ENCODE data around the gene HTRA1.

HTRA1 gene

DNA sequence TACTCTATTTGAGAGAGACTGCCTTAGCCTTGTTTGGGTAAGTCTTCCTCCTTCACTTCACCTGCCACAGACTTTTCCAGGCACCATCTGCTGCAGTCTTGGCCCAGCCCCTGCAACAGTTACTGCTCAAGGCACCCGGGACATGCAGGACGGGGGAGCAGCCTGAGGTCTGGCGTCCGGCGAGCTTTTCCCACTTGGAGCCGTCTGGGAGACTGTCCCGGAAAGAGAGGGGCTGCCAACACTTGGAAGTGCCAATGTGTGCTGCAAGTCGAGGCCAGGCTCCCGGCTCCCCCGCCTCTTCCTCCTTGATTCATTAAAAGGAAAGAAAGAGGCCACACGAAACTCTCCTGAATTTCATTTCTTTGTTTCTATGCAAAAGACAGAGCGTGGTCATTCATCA is 13.7 kb downstream of the HTRA1 start:
- peak; percentile 24 for ATAC-seq

DNA sequence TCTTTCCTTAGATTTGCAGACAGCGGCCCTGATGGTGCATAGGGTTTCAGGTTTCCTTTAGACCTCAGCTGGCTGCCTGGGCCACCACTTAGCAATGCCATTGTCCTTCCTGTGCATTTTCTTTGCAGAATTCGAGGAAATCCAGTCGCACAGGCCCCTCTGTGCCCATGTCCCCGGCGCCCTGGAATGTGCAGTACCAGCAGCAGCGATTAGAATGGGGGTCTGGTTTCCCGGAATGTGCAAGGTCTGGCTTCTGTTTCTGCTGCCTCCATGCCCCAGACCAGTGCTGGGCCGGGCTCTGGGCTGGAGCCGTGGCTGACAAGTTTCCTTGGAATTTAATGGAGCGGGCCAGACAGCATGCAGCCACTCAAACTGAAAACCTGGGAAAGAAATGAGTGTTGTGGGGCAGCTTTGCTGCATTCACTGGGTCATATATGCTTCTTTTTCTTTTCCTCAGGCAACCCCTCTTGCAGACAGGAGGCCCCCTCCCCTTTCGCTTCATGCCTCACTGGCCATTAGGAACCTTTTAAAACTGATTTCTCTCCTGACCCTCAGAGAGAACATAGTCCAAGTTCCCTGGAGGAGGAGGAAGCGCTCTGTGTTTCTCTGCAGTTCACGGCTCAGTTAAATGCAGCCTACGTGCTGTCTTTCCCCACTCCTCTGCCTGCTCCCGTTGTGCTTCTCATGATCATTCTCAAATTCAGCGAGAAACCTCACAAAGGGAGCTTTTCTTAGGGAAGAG is 14.4 kb downstream of the HTRA1 start:
- ATAC-seq = peak; percentile 86
- TF ChIP-seq TCF4 (CRISPR knock-in tag; IDR thresholded peaks at IDR 0.05; ENCODE audit: borderline replicate concordance) (no peak), RARB (CRISPR knock-in tag; IDR thresholded peaks at IDR 0.05) (no peak), ISL1 (CRISPR knock-in tag; IDR thresholded peaks at IDR 0.05) (0 out of 2 replicates have a peak, but pooled peaks have one; percentile 7)

More for the DNA sequence above, 13.7 kb downstream of the HTRA1 start:
- TF ChIP-seq, protein P1, sequence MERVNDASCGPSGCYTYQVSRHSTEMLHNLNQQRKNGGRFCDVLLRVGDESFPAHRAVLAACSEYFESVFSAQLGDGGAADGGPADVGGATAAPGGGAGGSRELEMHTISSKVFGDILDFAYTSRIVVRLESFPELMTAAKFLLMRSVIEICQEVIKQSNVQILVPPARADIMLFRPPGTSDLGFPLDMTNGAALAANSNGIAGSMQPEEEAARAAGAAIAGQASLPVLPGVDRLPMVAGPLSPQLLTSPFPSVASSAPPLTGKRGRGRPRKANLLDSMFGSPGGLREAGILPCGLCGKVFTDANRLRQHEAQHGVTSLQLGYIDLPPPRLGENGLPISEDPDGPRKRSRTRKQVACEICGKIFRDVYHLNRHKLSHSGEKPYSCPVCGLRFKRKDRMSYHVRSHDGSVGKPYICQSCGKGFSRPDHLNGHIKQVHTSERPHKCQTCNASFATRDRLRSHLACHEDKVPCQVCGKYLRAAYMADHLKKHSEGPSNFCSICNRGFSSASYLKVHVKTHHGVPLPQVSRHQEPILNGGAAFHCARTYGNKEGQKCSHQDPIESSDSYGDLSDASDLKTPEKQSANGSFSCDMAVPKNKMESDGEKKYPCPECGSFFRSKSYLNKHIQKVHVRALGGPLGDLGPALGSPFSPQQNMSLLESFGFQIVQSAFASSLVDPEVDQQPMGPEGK (CRISPR knock-in tag; IDR thresholded peaks at IDR 0.05; ENCODE audit: borderline replicate concordance) = no peak
- no peak for TF ChIP-seq ZC3H10 (CRISPR knock-in tag; IDR thresholded peaks at IDR 0.05)
- TF ChIP-seq ZNF565 (CRISPR knock-in tag; conservative IDR thresholded peaks at IDR 0.05; ENCODE audit: low read depth) = no peak
- no peak for TF ChIP-seq ZFP3 (CRISPR knock-in tag; IDR thresholded peaks at IDR 0.05)
- TF ChIP-seq CSDC2 (CRISPR knock-in tag; IDR thresholded peaks at IDR 0.05) = no peak
- no peak for TF ChIP-seq ZFP30 (CRISPR knock-in tag; IDR thresholded peaks at IDR 0.05)
- TF ChIP-seq, protein P2, sequence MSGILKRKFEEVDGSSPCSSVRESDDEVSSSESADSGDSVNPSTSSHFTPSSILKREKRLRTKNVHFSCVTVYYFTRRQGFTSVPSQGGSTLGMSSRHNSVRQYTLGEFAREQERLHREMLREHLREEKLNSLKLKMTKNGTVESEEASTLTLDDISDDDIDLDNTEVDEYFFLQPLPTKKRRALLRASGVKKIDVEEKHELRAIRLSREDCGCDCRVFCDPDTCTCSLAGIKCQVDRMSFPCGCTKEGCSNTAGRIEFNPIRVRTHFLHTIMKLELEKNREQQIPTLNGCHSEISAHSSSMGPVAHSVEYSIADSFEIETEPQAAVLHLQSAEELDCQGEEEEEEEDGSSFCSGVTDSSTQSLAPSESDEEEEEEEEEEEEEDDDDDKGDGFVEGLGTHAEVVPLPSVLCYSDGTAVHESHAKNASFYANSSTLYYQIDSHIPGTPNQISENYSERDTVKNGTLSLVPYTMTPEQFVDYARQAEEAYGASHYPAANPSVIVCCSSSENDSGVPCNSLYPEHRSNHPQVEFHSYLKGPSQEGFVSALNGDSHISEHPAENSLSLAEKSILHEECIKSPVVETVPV (CRISPR knock-in tag; IDR thresholded peaks at IDR 0.05) = no peak
- no peak for TF ChIP-seq RARB (CRISPR knock-in tag; IDR thresholded peaks at IDR 0.05)
- TF ChIP-seq BACH2 (CRISPR knock-in tag; IDR thresholded peaks at IDR 0.05; ENCODE audit: borderline replicate concordance) = no peak
- no peak for TF ChIP-seq ZNF70 (CRISPR knock-in tag; IDR thresholded peaks at IDR 0.05)
- TF ChIP-seq, protein P3, sequence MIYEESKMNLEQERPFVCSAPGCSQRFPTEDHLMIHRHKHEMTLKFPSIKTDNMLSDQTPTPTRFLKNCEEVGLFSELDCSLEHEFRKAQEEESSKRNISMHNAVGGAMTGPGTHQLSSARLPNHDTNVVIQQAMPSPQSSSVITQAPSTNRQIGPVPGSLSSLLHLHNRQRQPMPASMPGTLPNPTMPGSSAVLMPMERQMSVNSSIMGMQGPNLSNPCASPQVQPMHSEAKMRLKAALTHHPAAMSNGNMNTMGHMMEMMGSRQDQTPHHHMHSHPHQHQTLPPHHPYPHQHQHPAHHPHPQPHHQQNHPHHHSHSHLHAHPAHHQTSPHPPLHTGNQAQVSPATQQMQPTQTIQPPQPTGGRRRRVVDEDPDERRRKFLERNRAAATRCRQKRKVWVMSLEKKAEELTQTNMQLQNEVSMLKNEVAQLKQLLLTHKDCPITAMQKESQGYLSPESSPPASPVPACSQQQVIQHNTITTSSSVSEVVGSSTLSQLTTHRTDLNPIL (CRISPR knock-in tag; IDR thresholded peaks at IDR 0.05; ENCODE audit: low read depth) = no peak
- TF ChIP-seq, protein P4, sequence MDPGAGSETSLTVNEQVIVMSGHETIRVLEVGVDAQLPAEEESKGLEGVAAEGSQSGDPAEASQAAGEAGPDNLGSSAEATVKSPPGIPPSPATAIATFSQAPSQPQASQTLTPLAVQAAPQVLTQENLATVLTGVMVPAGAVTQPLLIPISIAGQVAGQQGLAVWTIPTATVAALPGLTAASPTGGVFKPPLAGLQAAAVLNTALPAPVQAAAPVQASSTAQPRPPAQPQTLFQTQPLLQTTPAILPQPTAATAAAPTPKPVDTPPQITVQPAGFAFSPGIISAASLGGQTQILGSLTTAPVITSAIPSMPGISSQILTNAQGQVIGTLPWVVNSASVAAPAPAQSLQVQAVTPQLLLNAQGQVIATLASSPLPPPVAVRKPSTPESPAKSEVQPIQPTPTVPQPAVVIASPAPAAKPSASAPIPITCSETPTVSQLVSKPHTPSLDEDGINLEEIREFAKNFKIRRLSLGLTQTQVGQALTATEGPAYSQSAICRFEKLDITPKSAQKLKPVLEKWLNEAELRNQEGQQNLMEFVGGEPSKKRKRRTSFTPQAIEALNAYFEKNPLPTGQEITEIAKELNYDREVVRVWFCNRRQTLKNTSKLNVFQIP (CRISPR knock-in tag; IDR thresholded peaks at IDR 0.05; ENCODE audit: borderline replicate concordance, low read depth) = no peak
- no peak for TF ChIP-seq PPARA (CRISPR knock-in tag; IDR thresholded peaks at IDR 0.05; ENCODE audit: borderline replicate concordance)
- TF ChIP-seq TOX (CRISPR knock-in tag; IDR thresholded peaks at IDR 0.05; ENCODE audit: borderline replicate concordance) = no peak
- no peak for TF ChIP-seq ISL1 (CRISPR knock-in tag; IDR thresholded peaks at IDR 0.05)
- TF ChIP-seq TCF4 (CRISPR knock-in tag; IDR thresholded peaks at IDR 0.05; ENCODE audit: borderline replicate concordance) = no peak

DNA sequence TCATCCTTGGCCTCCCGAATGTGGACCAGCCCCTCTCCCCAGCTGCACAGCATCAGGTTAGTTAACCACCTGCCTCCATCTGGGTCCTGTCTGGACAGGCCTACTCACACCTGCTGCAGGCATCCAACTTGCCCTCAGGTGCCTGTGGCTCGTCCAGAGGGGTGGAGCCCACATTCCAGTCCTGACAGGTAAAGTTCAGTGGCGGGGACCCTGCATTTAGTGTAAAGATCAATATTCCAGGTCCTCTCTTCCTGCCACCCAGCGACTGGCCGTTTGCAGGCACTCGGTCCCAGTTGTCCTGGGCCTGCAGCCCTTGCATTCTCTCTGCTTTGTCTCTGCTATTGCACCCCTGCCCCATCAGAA is 15.0 kb downstream of the HTRA1 start:
- ATAC-seq = no peak
- TF ChIP-seq ISL1 (CRISPR knock-in tag; IDR thresholded peaks at IDR 0.05) (no peak), OSR1 (CRISPR knock-in tag; IDR thresholded peaks at IDR 0.05) (no peak), GLIS3 (CRISPR knock-in tag; IDR thresholded peaks at IDR 0.05) (no peak), ESRRG (CRISPR knock-in tag; IDR thresholded peaks at IDR 0.05) (no peak), PPARA (CRISPR knock-in tag; IDR thresholded peaks at IDR 0.05; ENCODE audit: borderline replicate concordance) (no peak), ZC3H10 (CRISPR knock-in tag; IDR thresholded peaks at IDR 0.05) (no peak), TOX (CRISPR knock-in tag; IDR thresholded peaks at IDR 0.05; ENCODE audit: borderline replicate concordance) (no peak), ZNF70 (CRISPR knock-in tag; IDR thresholded peaks at IDR 0.05) (no peak), ZFP3 (CRISPR knock-in tag; IDR thresholded peaks at IDR 0.05) (no peak), ZFP30 (CRISPR knock-in tag; IDR thresholded peaks at IDR 0.05) (no peak)
- TF ChIP-seq, protein P3 (CRISPR knock-in tag; IDR thresholded peaks at IDR 0.05; ENCODE audit: low read depth) = no peak
- TF ChIP-seq, protein P2 (CRISPR knock-in tag; IDR thresholded peaks at IDR 0.05) = no peak
- TF ChIP-seq, protein P5, sequence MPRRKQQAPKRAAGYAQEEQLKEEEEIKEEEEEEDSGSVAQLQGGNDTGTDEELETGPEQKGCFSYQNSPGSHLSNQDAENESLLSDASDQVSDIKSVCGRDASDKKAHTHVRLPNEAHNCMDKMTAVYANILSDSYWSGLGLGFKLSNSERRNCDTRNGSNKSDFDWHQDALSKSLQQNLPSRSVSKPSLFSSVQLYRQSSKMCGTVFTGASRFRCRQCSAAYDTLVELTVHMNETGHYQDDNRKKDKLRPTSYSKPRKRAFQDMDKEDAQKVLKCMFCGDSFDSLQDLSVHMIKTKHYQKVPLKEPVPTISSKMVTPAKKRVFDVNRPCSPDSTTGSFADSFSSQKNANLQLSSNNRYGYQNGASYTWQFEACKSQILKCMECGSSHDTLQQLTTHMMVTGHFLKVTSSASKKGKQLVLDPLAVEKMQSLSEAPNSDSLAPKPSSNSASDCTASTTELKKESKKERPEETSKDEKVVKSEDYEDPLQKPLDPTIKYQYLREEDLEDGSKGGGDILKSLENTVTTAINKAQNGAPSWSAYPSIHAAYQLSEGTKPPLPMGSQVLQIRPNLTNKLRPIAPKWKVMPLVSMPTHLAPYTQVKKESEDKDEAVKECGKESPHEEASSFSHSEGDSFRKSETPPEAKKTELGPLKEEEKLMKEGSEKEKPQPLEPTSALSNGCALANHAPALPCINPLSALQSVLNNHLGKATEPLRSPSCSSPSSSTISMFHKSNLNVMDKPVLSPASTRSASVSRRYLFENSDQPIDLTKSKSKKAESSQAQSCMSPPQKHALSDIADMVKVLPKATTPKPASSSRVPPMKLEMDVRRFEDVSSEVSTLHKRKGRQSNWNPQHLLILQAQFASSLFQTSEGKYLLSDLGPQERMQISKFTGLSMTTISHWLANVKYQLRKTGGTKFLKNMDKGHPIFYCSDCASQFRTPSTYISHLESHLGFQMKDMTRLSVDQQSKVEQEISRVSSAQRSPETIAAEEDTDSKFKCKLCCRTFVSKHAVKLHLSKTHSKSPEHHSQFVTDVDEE (CRISPR knock-in tag; IDR thresholded peaks at IDR 0.05) = no peak
- TF ChIP-seq, protein P4 (CRISPR knock-in tag; IDR thresholded peaks at IDR 0.05; ENCODE audit: borderline replicate concordance, low read depth) = no peak

All from SK-N-SH treated with all-trans-retinoic acid at 6 μM for 48 hours (cell line).